Glomerular visceral epithelial cell (primary cell): ENCODE data around the gene FAM187B.

Experiments
- DNase-seq: peaks from one replicate; pipeline ENCODE4 v3.0.0-alpha.2; 2016; ENCODE audit errors: extremely low spot score

Gene FAM187B

DNA sequence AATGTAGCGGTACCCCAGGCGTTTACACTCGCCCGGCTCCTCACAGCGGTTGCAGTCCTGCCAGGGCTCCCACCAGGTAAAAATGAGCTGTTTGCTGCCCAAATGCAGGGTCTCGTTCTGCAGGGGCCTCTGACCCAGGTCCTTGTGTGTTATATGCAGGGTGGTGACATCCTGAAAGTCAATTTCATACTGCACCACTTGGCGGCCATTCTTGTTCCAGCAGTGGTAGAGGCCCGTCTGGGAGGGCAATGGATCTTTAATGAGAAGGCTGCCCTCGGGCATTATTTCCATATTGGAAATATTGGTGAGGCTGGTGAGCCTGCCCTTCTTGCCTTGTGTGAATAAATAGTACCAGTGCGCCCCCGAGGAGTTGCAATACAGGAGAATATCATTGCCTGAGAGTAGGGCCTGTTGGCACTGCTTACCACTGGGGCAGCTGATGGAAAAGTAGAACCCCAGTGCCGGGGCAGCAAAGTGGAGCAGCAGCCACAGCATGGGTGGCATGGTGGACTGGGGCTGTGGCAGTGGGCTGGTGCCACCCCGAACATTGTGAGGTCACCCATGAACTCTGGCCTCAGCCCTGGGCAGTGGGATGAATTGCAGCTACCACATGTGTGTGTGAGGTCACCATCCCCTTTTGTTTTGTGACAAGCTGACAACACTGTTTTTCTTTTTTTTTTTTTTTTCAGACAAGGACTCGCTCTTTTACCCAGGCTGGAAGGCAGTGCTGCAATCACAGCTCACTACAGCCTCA lies at the start of gene FAM187B:
FAM187B (minus strand) TSS at position 563 of the 754 bp plus-strand sequence; CDS start at position 504, 59 bp downstream.
- DNase-seq: no peak

GRCh38 chr19:35276706-35277281 lies 48.3 kb upstream of the FAM187B start:
- no peak for DNase-seq

GRCh38 chr19:35274323-35274722 lies 45.8 kb upstream of the FAM187B start:
- no peak for DNase-seq

GRCh38 chr19:35273686-35274259 lies 45.2 kb upstream of the FAM187B start:
- DNase-seq: no peak

DNA sequence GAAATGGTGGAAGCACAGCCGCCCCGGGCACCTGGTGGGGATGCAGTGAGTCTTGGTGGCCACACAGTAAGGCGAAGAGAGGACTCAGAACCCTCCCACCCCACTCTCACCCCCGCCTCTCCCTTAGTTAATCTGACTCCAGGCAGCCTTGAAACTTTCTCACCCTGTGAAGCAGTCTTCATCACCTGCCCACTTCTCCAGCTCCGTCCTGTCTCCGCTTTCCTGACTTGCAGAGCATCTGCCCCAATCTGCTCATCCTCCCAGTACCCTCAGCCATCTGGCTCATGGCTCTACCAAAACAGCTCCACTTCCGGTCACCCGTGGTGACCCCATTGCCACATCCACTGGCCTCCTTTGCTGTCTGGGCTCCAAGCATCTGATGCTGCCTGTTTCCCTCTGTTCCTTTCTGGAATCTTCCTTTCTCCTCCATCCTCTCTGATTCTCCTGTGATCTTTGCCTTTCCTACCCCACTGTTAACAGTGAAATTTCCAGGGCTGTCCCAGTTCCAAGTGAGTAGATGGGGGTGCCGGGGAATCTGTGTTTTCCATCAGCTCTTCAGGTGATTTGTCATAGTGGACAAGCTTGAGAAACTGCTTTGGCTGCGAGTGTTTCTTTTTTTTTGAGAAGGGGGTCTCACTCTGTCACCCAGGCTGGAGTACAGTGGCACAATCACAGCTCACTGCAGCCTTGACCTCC lies 44.6 kb upstream of the FAM187B start:
- DNase-seq: no peak

GRCh38 chr19:35272122-35272719 lies 43.7 kb upstream of the FAM187B start:
- no peak for DNase-seq

DNA sequence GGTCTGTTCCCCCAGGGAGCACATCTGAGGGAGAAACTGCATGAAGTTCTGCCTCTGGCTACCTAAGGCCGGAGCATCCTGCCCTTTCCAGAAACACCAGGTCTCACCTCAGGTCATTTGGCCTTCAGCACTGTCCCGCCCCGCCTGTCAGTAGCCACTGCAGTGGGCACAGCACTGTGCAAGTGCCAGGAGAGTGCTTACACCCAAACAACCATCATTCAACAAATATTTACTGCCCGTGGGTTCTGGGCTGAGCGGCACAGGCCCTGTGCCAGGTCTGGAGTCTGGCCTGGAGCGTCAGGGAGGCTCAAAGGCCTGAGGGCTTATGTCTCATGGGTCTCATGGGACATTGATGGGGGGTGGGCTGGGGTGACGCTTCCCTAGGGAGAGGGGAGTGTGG lies 43.0 kb upstream of the FAM187B start:
- no peak for DNase-seq

GRCh38 chr19:35270381-35270811 lies 41.9 kb upstream of the FAM187B start:
- no peak for DNase-seq

DNA sequence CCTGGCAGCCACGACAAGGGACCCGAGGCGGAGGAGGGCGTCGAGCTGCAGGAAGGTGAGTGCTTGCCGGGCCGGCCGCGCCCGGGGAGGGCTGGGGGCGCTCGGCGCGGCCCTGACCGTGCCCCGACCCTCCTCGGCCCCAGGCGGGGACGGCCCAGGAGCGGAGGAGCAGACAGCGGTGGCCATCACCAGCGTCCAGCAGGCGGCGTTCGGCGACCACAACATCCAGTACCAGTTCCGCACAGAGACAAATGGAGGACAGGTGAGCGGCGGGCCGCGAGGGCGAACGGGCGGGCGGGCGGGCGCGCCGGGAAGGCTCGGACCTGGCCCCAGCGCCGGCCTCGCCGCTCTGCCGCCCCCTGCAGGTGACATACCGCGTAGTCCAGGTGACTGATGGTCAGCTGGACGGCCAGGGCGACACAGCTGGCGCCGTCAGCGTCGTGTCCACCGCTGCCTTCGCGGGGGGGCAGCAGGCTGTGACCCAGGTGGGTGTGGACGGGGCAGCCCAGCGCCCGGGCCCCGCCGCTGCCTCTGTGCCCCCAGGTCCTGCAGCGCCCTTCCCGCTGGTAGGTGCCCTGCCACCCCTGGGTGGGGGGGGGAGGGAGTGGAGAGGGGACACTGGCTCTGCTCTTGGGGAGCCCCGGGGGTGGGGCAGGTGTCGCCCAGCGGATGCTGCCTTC lies 41.0 kb upstream of the FAM187B start:
- peak; percentile 89 for DNase-seq

GRCh38 chr19:35268536-35269437 lies 40.2 kb upstream of the FAM187B start, which contains the start of gene USF2:
USF2 (plus strand) TSS chr19:35268962; CDS start chr19:35269102, 140 bp downstream.
- DNase-seq: peak; percentile 75

- DNase-seq: peak; percentile 83
These were observed 39.4 kb upstream of the FAM187B start for GRCh38 chr19:35267818-35268535.

DNA sequence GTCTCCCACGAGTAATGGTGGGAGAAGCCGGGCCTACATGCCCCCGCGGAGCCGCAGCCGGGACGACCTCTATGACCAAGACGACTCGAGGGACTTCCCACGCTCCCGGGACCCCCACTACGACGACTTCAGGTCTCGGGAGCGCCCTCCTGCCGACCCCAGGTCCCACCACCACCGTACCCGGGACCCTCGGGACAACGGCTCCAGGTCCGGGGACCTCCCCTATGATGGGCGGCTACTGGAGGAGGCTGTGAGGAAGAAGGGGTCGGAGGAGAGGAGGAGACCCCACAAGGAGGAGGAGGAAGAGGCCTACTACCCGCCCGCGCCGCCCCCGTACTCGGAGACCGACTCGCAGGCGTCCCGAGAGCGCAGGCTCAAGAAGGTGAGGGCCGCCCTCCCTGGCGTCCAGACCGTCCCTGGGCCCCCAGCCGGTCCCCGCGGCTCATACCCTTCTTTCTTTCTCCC lies 38.8 kb upstream of the FAM187B start:
- peak; percentile 31 for DNase-seq

- DNase-seq: peak; percentile 25
These were observed 38.2 kb upstream of the FAM187B start for GRCh38 chr19:35266520-35267352.

- no peak for DNase-seq
These were observed 37.5 kb upstream of the FAM187B start for GRCh38 chr19:35265900-35266519.

GRCh38 chr19:35265126-35265899 lies 36.8 kb upstream of the FAM187B start:
- DNase-seq: no peak

GRCh38 chr19:35264268-35265125 lies 36.0 kb upstream of the FAM187B start:
- no peak for DNase-seq
